SKM-1 (cell line): ENCODE data around the gene IL37.
A peak's percentile ranks its signal among the peaks of the same experiment; 100 is the strongest.
"Not testable (repeated sequence)": the region's sequence is repeated elsewhere in the genome, so short reads cannot be mapped to it uniquely, and the experiment has no call there.

ENCODE experiments used
- DNase-seq: peaks from one replicate; lab custom pipeline; 2025; ENCODE audit not compliant: unreplicated experiment; lab: John Stamatoyannopoulos, UW

The IL37 gene

DNA sequence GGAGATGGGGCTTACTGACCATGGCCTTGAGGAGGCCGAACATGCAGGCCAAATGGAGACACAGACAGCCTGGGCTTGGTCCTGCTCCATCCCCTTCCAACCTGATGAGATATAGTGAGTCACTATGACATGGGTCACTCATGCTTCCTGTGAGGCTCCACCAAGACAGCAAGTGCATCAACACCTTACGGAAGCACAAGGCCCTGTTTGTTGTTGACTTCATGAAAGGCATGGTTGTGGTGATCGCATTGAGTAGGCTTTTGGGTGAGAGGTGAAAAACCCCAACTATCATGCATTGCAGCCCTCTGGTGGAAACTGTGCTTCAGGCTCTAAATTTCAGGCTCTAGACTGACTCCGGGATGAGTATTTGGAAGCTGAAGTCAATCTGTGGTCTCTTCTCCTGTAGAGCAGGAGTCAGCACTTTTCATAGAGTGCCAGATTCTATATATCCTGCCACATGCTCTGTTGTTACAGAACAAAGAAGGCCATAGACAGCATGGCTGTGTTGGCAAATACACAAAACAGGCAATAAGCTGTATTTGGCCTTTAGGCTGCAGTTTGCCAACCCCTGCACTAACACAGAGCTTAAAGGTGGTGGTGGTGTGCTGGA, 10.1 kb downstream of the IL37 start:
- DNase-seq = no peak

- no peak for DNase-seq
Measured at GRCh38 chr2:112921982-112922381, 11.0 kb downstream of the IL37 start.

GRCh38 chr2:112923237-112923966, 12.4 kb downstream of the IL37 start:
- DNase-seq = no peak

DNA sequence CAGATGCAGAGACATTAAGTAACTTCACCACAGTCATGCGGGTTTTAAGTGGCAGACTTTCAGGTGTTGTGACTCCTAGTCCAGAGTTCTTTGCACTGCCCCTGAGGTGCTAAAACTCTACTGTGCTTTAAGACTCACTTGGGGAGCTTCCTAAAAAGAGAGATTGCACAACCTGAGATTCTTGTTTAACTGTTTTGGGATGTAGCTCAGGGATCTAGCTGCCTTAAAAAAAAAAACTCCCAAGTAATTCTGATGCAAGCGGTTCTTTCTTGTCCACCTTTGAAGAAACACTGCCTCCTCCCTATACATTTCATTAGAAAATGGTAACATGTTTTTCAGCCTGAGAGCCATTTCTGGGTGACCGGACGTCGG, 13.0 kb downstream of the IL37 start:
- no peak for DNase-seq

DNA sequence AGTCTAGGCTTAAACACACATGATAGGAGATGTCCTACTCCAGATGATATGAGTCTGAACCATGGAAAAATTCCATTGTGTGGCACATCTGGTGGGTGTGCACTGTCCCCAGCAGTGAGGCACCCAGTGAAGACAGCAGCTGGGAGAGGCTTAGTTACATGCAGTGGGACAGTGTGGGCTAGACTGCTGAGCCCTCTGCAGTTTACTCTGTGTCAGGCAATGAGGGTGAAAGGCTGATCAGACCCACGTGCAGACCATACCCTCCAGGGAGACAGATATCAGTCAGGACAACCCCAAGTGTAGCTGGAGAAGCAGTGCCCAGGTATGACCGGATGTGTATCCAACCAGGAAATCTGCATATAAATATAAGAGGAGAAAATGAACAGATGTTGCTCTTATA, 13.4 kb downstream of the IL37 start:
- no peak for DNase-seq

DNA sequence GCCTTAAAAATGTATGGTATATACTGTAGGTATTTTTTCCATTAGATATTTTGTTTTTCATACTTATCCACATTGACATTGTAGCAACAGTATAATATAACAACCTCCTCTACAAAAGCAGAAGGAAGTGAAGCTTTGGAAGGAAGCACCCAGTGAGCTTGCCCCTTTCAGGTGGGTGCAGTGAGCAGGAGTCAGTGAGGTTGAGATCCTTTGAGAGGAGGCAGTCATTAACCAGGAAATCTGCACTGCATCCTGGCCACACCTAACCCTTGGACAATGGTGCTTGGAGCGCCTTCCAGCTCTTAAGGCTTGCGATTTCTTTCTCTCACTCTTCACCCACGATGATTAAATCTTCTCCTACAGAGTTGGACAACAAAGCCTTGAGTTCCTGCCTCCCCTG, 13.9 kb downstream of the IL37 start:
- no peak for DNase-seq

- DNase-seq = no peak
Measured at GRCh38 chr2:112926707-112927106, 15.7 kb downstream of the IL37 start.

GRCh38 chr2:112927745-112928144, 16.8 kb downstream of the IL37 start:
- DNase-seq = no peak

- no peak for DNase-seq
Measured at GRCh38 chr2:112933261-112933660, 22.3 kb downstream of the IL37 start.

DNA sequence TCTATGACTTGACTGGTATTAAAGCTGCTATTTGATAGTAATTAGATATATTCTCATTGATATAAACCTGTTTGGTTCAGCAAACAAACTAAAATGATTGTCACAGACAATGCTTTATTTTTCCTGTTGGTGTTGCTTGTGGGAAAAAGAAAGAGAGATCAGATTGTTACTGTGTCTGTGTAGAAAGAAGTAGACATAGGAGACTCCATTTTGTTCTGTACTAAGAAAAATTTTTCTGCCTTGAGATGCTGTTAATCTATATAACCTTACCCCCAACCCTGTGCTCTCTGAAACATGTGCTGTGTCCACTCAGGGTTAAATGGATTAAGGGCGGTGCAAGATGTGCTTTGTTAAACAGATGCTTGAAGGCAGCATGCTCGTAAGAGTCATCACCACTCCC, 23.2 kb downstream of the IL37 start:
- not testable (repeated sequence) for DNase-seq

GRCh38 chr2:112936927-112937232, 25.9 kb downstream of the IL37 start:
- DNase-seq = no peak

DNA sequence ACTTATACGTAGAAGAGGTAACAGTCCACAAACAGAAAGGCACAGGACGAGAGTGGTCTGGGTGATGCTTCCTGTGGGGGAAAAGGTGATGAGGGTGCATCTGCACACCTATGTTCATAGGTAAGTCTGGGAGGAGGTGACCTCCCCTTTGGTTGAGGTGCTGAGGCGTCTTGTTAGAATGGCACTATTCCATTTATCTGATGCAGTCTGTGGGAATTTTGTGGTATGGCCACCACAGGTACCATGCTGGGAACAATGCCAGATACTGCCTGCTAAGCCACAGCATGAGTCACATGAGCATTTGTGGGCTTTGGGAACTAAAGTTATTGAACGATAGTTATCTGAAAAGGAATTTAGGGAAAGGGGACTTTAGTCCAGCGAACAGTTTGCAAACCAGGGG, 27.9 kb downstream of the IL37 start:
- DNase-seq = no peak

DNA sequence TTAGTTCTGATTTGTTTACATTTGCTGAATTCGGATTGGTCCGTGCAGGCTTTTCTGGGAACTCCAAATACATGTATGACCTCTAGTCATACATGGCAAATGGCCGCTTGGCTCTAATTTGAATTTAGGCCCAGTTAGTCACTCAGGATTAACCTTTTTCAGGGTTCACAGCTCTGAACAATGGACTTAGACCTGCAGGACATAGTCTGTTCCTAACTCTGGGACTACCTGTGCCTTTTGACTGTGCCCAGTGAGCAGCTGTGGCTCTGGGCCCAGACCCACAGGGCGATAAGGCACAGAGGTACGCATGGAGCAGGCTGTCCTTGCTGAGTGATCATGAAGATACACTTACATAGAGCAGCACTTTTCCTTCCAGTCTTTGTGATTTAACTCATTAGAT, 28.5 kb downstream of the IL37 start:
- no peak for DNase-seq

DNA sequence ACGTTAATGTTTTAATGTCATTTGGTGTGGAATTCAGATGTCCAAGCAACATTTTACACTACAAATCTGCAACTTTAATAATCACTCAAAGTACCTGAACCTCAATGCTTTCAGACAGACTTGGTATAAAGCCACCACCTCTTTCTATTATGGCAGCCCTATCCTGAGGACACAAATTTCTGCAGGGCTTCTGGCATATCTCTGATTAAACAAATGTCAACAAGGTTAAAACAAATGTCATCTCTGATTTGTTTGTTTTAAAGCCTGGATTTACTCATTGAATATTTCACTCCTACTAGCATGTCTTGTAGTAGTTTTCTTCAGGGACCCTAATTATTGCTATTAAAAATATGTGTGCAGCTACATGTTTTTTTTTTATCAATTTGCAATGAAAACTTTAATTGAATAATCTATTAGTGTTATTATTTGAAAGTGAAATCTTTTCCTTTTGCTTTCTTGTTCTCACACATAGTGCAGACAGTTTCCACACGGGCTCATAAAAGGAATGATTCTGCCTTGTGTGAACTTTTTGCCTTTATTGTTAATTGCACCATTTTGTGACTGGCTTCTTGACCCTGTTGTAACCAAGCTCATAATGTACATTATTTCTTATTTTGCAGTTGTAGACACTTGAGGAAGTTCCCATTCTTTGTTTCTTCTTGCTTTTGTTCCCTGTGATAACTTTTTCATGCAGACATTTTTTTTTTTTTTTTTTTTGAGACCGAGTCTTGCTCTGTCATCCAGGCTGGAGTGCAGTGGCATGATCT, 30.1 kb downstream of the IL37 start:
- DNase-seq = no peak

GRCh38 chr2:112941753-112942653, 31.0 kb downstream of the IL37 start:
- peak; percentile 54 for DNase-seq

DNA sequence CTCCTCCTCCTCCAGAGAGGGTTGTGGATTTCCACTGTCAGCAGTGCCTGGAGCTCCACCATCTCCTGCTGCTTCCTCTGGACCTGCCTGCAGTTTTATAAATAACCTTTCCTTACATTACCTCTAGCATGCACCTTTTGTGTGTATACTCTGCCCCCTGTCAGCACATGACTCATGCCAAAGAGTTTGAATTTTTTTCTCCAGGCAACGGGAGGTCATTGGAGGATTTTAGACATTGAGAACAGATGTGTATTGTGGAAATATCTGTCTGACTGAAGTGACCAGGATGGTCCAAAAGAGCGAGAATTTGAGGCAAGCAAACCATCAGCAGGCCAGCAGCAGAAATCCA, 31.7 kb downstream of the IL37 start:
- DNase-seq = no peak

DNA sequence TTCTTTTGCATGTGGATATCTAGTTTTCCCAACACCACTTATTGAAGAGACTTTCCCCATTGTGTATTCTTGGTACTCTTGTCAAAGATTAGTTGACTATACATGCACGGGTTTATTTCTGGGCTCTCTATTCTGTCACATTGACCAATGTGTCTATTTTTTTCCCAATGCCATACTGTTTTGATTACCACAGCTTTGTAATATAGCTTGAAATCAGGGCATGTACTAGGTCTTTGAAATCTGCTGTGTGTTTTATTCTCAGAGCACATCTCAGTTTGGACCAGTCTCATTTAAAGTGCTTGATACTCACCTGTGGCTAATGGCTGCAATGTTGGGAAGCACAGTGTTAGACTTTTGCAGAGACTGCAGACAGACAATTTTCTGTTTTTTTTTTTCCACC, 34.0 kb downstream of the IL37 start:
- no peak for DNase-seq

DNA sequence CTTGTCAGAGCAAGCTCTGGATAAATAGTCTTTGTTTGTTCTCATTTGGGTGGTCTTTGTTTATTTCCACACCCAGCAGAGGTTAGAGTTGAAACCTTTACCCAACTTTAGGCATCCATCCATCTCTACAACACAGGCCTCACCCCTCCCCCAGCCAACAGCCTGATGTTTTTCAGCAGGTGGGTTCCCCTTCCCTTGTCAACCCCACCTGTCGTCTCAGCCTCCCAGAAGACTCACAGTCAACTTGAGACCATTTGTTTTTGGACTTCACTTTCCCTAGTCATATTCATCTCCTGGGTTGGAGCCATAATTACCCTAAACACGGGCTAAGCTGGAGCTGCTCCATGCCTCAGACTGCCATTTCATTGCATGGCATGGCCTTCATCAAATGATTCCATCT, 35.1 kb downstream of the IL37 start:
- DNase-seq = no peak

DNA sequence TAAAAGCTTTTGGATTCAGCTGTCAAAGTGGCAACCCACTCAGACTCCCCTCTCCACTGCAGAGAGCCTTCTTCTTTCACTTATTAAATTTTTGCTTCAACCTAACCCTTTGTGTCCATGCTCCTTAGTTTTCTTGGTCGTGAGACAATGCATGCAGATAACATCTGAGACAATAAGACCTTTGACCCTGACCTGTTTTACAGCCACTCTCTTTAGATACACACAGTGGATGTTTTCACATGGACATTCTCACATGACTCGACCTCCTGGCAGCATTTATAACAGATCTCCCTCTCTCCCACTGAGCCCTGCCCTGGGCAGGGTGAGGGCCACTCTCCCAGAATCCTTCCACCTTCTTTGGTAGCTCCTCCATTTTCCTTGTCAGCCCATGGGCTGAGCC, 36.4 kb downstream of the IL37 start:
- no peak for DNase-seq

DNA sequence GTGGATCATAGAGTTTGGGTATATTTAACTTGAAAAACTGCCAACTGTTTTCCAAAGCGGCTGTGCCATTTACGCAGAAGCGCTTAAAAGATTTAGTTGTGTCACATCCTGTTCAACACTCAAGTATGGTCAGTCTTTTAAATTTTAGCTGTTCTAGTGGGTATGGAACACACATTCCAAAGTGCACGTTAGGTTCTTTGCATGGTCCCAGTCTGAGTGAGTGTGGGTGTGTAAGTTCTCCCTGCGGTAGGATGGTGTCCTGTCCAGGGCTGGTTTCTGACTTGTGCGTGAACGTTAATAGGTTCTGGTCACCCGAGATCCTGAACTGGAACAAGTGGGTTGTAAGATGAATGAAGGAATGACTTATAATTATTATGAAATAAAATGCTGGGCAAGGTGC, 38.5 kb downstream of the IL37 start:
- no peak for DNase-seq

DNA sequence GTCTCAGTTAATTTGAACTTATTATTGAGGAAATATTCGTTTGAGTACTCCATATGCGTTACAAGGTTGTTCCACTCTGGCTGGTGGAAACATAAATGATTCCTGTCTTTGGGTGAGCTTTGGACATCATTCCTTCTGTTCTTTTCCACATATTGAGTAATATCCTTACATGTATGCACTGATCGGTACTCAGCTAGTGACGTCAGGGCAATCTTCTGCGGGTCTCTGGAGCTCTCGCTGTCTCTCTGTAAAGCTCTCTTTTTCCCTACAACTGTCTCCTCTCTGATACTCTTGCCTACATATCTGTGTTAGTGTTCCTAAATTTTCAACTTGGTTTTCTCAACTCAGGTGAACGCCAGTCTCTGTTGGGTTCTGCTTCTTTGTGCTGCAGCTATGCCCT, 43.4 kb downstream of the IL37 start:
- DNase-seq = no peak

DNA sequence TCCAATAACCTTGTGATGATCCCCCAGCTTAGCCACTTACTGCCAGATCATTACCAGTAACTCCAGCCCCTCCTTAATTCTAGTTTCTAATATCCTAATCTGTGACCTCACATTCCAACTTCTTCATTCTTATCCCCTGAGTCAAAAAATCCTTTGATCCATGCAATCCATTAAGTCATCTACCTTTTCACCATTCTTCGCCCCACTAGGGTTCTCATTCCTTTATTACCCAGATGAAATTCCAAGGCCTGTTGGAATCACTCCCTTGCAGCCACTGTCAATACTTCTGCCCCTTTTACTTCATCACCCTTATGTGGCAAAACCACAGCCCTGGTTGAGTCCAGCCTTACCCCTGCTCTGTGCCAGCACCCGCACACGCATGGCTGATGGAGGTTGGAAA, 46.5 kb downstream of the IL37 start:
- DNase-seq = no peak
